HG03521 (cell line): ENCODE results near the gene PLOD1.
"Not testable (repeated sequence)": the region's sequence is repeated elsewhere in the genome, so short reads cannot be mapped to it uniquely, and the experiment has no call there.

Experiments used
- ATAC-seq: cut with Tn5 transposase; IDR thresholded peaks from one replicate; pipeline ENCODE4 v1.9.1; 2021; ENCODE audit warnings: mild to moderate bottlenecking, moderate library complexity; ENCODE audit not compliant: unreplicated experiment

The PLOD1 gene

GRCh38 chr1:11934302-11935056 lies at the start of gene PLOD1:
Gene PLOD1 (plus strand): TSS chr1:11934717. CDS start chr1:11934780, 63 bp downstream.
- ATAC-seq = peak; percentile 87

- ATAC-seq = no peak
Observed at GRCh38 chr1:11885916-11886315, 48.6 kb upstream of the PLOD1 start.

- no peak for ATAC-seq
Observed at GRCh38 chr1:11886986-11887665, 47.4 kb upstream of the PLOD1 start.

- no peak for ATAC-seq
Observed at GRCh38 chr1:11887666-11888007, 46.9 kb upstream of the PLOD1 start.

- ATAC-seq = no peak
Observed at GRCh38 chr1:11888206-11888876, 46.2 kb upstream of the PLOD1 start.

GRCh38 chr1:11888877-11889208 lies 45.7 kb upstream of the PLOD1 start:
- no peak for ATAC-seq

- no peak for ATAC-seq
Observed at GRCh38 chr1:11891433-11892186, 42.9 kb upstream of the PLOD1 start.

GRCh38 chr1:11893907-11894251 lies 40.6 kb upstream of the PLOD1 start:
- ATAC-seq = peak; percentile 62

GRCh38 chr1:11894501-11894900 lies 40.0 kb upstream of the PLOD1 start:
- ATAC-seq = not testable (repeated sequence)

GRCh38 chr1:11898086-11898785 lies 36.3 kb upstream of the PLOD1 start:
- no peak for ATAC-seq

GRCh38 chr1:11898831-11899467 lies 35.6 kb upstream of the PLOD1 start:
- ATAC-seq = no peak

GRCh38 chr1:11901446-11901845 lies 33.1 kb upstream of the PLOD1 start:
- not testable (repeated sequence) for ATAC-seq

- ATAC-seq = no peak
Observed at GRCh38 chr1:11903210-11903609, 31.3 kb upstream of the PLOD1 start.

- ATAC-seq = not testable (repeated sequence)
Observed at GRCh38 chr1:11904156-11904555, 30.4 kb upstream of the PLOD1 start.

- no peak for ATAC-seq
Observed at GRCh38 chr1:11904978-11905377, 29.5 kb upstream of the PLOD1 start.

- no peak for ATAC-seq
Observed at GRCh38 chr1:11906870-11907269, 27.6 kb upstream of the PLOD1 start.

- peak; percentile 36 for ATAC-seq
Observed at GRCh38 chr1:11907275-11908094, 27.0 kb upstream of the PLOD1 start.

GRCh38 chr1:11908095-11908675 lies 26.3 kb upstream of the PLOD1 start:
- ATAC-seq = peak; percentile 37

- not testable (repeated sequence) for ATAC-seq
Observed at GRCh38 chr1:11910914-11911228, 23.6 kb upstream of the PLOD1 start.
